ENCODE data around the gene CPNE7.

DNA sequence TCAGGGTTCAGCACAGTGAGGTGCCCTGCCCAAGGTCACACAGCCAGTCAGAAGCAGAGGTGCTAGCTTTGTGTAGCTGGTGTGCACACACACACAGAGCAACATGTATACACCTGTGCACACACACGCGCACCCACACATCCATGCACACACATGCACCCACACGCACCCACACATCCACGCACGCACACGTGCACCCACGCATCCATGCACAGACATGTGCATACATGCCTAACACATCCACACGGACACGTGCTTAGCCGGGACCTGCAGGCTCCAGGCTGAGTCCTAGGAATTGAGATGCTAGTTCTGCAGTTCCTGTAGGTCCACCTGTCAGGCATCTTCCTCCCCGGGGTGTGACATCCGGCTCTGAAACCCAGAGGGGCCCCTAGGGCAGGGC is 24.9 kb downstream of the CPNE7 start:
- no peak for TF ChIP-seq POLR2A (IDR thresholded peaks at IDR 0.05)
- TF ChIP-seq, protein P1, sequence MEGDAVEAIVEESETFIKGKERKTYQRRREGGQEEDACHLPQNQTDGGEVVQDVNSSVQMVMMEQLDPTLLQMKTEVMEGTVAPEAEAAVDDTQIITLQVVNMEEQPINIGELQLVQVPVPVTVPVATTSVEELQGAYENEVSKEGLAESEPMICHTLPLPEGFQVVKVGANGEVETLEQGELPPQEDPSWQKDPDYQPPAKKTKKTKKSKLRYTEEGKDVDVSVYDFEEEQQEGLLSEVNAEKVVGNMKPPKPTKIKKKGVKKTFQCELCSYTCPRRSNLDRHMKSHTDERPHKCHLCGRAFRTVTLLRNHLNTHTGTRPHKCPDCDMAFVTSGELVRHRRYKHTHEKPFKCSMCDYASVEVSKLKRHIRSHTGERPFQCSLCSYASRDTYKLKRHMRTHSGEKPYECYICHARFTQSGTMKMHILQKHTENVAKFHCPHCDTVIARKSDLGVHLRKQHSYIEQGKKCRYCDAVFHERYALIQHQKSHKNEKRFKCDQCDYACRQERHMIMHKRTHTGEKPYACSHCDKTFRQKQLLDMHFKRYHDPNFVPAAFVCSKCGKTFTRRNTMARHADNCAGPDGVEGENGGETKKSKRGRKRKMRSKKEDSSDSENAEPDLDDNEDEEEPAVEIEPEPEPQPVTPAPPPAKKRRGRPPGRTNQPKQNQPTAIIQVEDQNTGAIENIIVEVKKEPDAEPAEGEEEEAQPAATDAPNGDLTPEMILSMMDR (IDR thresholded peaks at IDR 0.05): no peak
